Neural progenitor cell (in vitro differentiated cells): ENCODE data around the gene ARHGEF19. TPM values are rescaled to one million over a fixed set of nuclear protein-coding genes. Genes with fewer than 3 reads are reported as not detected.

Source experiments
- DNase-seq: peaks from one replicate; pipeline ENCODE4 v3.0.0-alpha.2; 2016; ENCODE audit warnings: low spot score
- H2AFZ ChIP-seq: fragments of 200-600 bp; sonication (generic); replicated peaks from 2 replicates; pipeline ENCODE4 v1.6.1; 2016; ENCODE audit warnings: antibody characterized with exemption
- H3F3A ChIP-seq: fragments of 200-600 bp; sonication (generic); 2 replicates; pipeline ENCODE4 v1.6.1; 2016; ENCODE audit warnings: antibody characterized with exemption, low read depth
- H3K27ac ChIP-seq: fragments of 200-600 bp; sonication (generic); 2 replicates; pipeline ENCODE4 v1.5.1; 2016; ENCODE audit warnings: mild to moderate bottlenecking
- H3K27me3 ChIP-seq: fragments of 200-600 bp; sonication (generic); 2 replicates; pipeline ENCODE4 v1.6.1; 2016; ENCODE audit warnings: mild to moderate bottlenecking, moderate library complexity
- H3K36me3 ChIP-seq: fragments of 200-600 bp; sonication (generic); 2 replicates; pipeline ENCODE4 v1.5.1; 2016
- H3K4me1 ChIP-seq: fragments of 200-600 bp; sonication (generic); 2 replicates; pipeline ENCODE4 v1.6.1; 2016; ENCODE audit warnings: mixed run types
- H3K4me2 ChIP-seq: fragments of 200-600 bp; sonication (generic); 2 replicates; pipeline ENCODE4 v1.6.1; 2016
- H3K4me3 ChIP-seq: fragments of 200-600 bp; sonication (generic); 2 replicates; pipeline ENCODE4 v1.5.1; 2016
- H3K79me2 ChIP-seq: fragments of 200-600 bp; sonication (generic); 2 replicates; pipeline ENCODE4 v1.6.1; 2016; ENCODE audit warnings: low read depth
- H3K9ac ChIP-seq: fragments of 200-600 bp; sonication (generic); 2 replicates; pipeline ENCODE4 v1.6.1; 2016
- H3K9me3 ChIP-seq: fragments of 200-600 bp; sonication (generic); 2 replicates; pipeline ENCODE4 v1.5.1; 2016; ENCODE audit warnings: low read depth
- H4K20me1 ChIP-seq: fragments of 200-600 bp; sonication (generic); 2 replicates; pipeline ENCODE4 v1.6.1; 2016; ENCODE audit warnings: low read depth
- H3K27ac Mint-ChIP-seq: 3 replicates; pipeline ENCODE4 v1.8.0; 2021; ENCODE audit warnings: mixed read lengths
- H3K27me3 Mint-ChIP-seq: 2 replicates; pipeline ENCODE4 v1.8.0; 2022; ENCODE audit warnings: low read depth, mild to moderate bottlenecking, inconsistent platforms, moderate library complexity, mixed read lengths; ENCODE audit not compliant: insufficient read depth
- H3K36me3 Mint-ChIP-seq: 3 replicates; pipeline ENCODE4 v1.8.0; 2021; ENCODE audit warnings: mixed read lengths
- H3K4me1 Mint-ChIP-seq: 3 replicates; pipeline ENCODE4 v1.8.0; 2021; ENCODE audit warnings: mixed read lengths
- H3K4me3 Mint-ChIP-seq: 3 replicates; pipeline ENCODE4 v1.8.0; 2021; ENCODE audit warnings: mild to moderate bottlenecking, moderate library complexity, mixed read lengths
- H3K9me3 Mint-ChIP-seq: 3 replicates; pipeline ENCODE4 v1.8.0; 2020; ENCODE audit warnings: mixed read lengths
- EZH2 ChIP-seq: fragments of 200-600 bp; sonication (generic); IDR thresholded peaks from 2 replicates; pipeline ENCODE4 v1.6.1; 2017; ENCODE audit warnings: antibody characterized with exemption, mild to moderate bottlenecking, moderate library complexity
- EZH2phosphoT487 ChIP-seq: fragments of 200-600 bp; sonication (generic); IDR thresholded peaks from 2 replicates; pipeline ENCODE4 v1.6.1; 2017; ENCODE audit warnings: antibody characterized with exemption
- total RNA-seq: library from RNA; depleted of rRNA; stranded (reverse); fragments of >200 nt; gene quantifications from 2 replicates; pipeline ENCODE4 v1.2.3, GENCODE V29; 2015; ENCODE audit warnings: low replicate concordance
- TF ChIP-seq, protein P1 (sequence below): fragments of 200-600 bp; sonication (generic); IDR thresholded peaks from 2 replicates; pipeline ENCODE4 v1.5.1; 2017; ENCODE audit warnings: antibody characterized with exemption, mild to moderate bottlenecking

Gene ARHGEF19
- total RNA-seq, 1 donor from 2014 or later, result 10.9 TPM

DNA sequence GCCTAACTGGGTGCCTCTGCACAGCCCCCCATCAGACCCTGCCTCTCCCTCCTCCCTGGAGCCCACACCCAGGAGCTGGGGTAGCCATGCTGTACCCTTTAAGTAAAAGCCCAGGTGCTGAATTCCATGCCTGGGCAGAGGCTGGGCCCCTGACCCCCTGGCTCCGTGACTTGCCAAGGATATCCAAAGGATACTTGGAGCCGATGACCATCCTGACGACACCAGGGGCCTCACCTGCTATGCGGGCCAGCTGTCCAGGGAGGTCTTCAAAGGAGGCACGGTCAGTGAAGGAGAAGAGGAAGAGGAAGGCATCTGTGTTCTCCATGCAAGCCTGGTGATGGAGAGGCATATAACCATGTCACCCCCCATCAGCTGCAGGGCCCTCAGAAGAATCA lies 19.9 kb upstream of the ARHGEF19 start:
- no peaks in the 10 kb centered on the region for H3K9me3 Mint-ChIP-seq
- Histone ChIP-seq H2AFZ (no peak overlapping the region), H3K4me3 (no peak overlapping the region), H3K4me2 (no peak overlapping the region), H3K27ac (no peak overlapping the region), H3F3A (peaks cover 13% of the 10 kb centered on the region), H4K20me1 (peaks cover 15% of the 10 kb centered on the region), H3K79me2 (no peaks in the 10 kb centered on the region), H3K36me3 (no peaks in the 10 kb centered on the region), H3K9me3 (no peaks in the 10 kb centered on the region), H3K4me1 (peaks cover 10% of the 10 kb centered on the region), H3K27me3 (peaks cover 39% of the 10 kb centered on the region), H3K9ac (no peak overlapping the region)
- H3K27me3 Mint-ChIP-seq, result peaks cover 31% of the 10 kb centered on the region
- H3K4me1 Mint-ChIP-seq, result peaks cover 23% of the 10 kb centered on the region
- TF ChIP-seq EZH2phosphoT487 (no peak), EZH2 (no peak)
- TF ChIP-seq, protein P1, sequence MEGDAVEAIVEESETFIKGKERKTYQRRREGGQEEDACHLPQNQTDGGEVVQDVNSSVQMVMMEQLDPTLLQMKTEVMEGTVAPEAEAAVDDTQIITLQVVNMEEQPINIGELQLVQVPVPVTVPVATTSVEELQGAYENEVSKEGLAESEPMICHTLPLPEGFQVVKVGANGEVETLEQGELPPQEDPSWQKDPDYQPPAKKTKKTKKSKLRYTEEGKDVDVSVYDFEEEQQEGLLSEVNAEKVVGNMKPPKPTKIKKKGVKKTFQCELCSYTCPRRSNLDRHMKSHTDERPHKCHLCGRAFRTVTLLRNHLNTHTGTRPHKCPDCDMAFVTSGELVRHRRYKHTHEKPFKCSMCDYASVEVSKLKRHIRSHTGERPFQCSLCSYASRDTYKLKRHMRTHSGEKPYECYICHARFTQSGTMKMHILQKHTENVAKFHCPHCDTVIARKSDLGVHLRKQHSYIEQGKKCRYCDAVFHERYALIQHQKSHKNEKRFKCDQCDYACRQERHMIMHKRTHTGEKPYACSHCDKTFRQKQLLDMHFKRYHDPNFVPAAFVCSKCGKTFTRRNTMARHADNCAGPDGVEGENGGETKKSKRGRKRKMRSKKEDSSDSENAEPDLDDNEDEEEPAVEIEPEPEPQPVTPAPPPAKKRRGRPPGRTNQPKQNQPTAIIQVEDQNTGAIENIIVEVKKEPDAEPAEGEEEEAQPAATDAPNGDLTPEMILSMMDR, result no peak
- H3K27ac Mint-ChIP-seq, result no peak overlapping the region
- H3K36me3 Mint-ChIP-seq, result peaks cover 1% of the 10 kb centered on the region
- no peak overlapping the region for H3K4me3 Mint-ChIP-seq
- no peak for DNase-seq

DNA sequence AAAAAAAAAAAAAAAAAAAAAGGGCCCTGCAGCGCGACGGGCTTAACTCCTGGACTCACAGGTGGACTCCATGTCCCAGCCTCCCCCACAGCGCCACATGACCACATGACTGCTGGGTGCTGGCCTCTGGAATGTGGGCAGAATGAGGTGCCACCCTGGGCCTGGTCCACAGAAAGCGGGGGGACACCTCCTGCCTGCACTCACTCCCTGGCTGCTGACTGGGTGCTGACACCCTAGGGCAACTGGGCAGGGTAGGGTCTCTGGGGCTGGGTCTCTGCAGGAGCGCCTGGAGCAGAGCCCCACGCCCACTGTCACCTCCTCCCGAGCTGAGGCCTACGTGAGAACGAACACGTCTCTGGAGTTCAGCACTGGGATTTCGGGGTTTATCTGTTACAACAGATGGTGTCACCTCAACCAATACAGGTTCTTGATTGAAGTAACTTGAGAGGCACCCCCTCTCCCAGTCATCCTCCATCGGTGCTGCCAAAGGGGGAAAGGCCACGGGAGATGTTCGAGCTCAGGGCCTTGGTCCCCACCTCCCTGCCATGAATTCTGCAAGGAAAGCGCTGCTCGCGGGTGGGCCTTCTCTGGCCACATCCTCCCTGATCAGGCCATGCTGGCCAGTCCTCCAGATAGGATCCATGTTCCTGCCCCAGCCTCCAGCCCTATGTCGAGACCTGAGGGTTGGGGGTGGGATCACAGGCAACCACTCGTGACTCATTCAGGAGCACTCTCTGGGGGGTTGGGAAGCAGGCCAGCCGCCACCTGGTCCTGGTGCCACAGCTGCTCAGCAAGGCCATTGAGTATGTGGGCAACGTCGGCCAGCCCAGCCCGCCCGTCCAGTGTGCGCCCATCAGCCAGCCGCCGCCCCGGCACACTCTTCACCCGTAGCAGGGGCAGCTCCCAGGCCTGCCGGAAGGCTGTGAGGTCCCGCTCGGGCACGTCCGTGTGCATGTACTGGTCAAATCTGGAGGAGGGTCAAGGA lies 19.2 kb upstream of the ARHGEF19 start:
- Mint-ChIP-seq H3K27me3 (peaks cover 36% of the 10 kb centered on the region), H3K36me3 (peaks cover 1% of the 10 kb centered on the region), H3K4me1 (peaks cover 23% of the 10 kb centered on the region), H3K4me3 (no peak overlapping the region), H3K9me3 (no peaks in the 10 kb centered on the region), H3K27ac (no peak overlapping the region)
- H3K27me3 ChIP-seq, result peaks cover 46% of the 10 kb centered on the region
- no peak overlapping the region for H3K9ac ChIP-seq
- no peak overlapping the region for H2AFZ ChIP-seq
- H3K36me3 ChIP-seq, result no peaks in the 10 kb centered on the region
- DNase-seq, result no peak
- peaks cover 15% of the 10 kb centered on the region for H3F3A ChIP-seq
- H3K4me1 ChIP-seq, result peaks cover 10% of the 10 kb centered on the region
- peaks cover 20% of the 10 kb centered on the region for H4K20me1 ChIP-seq
- TF ChIP-seq EZH2phosphoT487, result no peak
- H3K27ac ChIP-seq, result no peak overlapping the region
- H3K4me2 ChIP-seq, result no peak overlapping the region
- H3K79me2 ChIP-seq, result no peaks in the 10 kb centered on the region
- no peaks in the 10 kb centered on the region for H3K9me3 ChIP-seq
- H3K4me3 ChIP-seq, result no peak overlapping the region

DNA sequence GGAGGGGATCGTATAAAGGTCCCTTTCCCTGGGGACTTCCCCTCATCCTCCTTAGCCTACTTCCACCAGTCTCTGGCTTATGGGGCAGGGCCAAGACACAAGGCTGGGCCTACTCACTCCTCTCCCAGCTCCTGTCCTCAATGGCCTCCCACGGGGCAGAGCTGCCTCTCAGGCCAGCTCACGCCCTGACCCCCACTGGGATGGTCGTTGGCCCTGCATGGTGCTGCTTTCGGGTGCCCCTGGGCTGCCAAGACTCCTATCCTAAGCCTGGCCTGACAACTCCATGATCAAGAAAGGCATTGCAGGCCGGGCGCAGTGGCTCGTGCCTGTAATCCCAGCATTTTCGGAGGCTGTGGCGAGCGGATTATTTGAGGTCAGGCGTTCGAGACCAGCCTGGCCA lies 18.3 kb upstream of the ARHGEF19 start:
- H3K27ac Mint-ChIP-seq, result no peak overlapping the region
- Histone ChIP-seq H3K36me3 (no peaks in the 10 kb centered on the region), H3K27ac (no peak overlapping the region), H3K4me1 (peaks cover 13% of the 10 kb centered on the region), H3K9me3 (no peaks in the 10 kb centered on the region), H3K4me3 (no peak overlapping the region), H2AFZ (no peak overlapping the region), H3K4me2 (no peak overlapping the region), H3K79me2 (no peaks in the 10 kb centered on the region), H4K20me1 (peaks cover 29% of the 10 kb centered on the region), H3K27me3 (peaks cover 48% of the 10 kb centered on the region), H3F3A (peaks cover 21% of the 10 kb centered on the region), H3K9ac (no peak overlapping the region)
- H3K4me1 Mint-ChIP-seq, result peaks cover 23% of the 10 kb centered on the region
- H3K36me3 Mint-ChIP-seq, result peaks cover 1% of the 10 kb centered on the region
- H3K9me3 Mint-ChIP-seq, result no peaks in the 10 kb centered on the region
- DNase-seq, result no peak
- TF ChIP-seq EZH2phosphoT487 (no peak), EZH2 (no peak)
- TF ChIP-seq, protein P1, result no peak
- H3K4me3 Mint-ChIP-seq, result no peak overlapping the region
- peaks cover 39% of the 10 kb centered on the region for H3K27me3 Mint-ChIP-seq
